ENCODE data around the gene ESRP2.

Gene ESRP2

GRCh38 chr16:68263559-68264127, 27.7 kb upstream of the ESRP2 start:
- no peak for DNase-seq (ENCODE audit: low spot score)

- no peak for DNase-seq (ENCODE audit: low spot score)
These were observed 23.3 kb upstream of the ESRP2 start for GRCh38 chr16:68259007-68259825.

- DNase-seq (ENCODE audit: low spot score), result no peak
These were observed 22.2 kb upstream of the ESRP2 start for GRCh38 chr16:68257906-68258800.

GRCh38 chr16:68257251-68257905, 21.5 kb upstream of the ESRP2 start:
- DNase-seq (ENCODE audit: low spot score), result no peak

GRCh38 chr16:68255712-68256111, 19.8 kb upstream of the ESRP2 start:
- DNase-seq (ENCODE audit: low spot score), result no peak

- no peak for DNase-seq (ENCODE audit: low spot score)
These were observed 17.8 kb upstream of the ESRP2 start for GRCh38 chr16:68253721-68254120.

GRCh38 chr16:68252383-68252782, 16.5 kb upstream of the ESRP2 start:
- DNase-seq (ENCODE audit: low spot score), result no peak

GRCh38 chr16:68251832-68252231, 15.9 kb upstream of the ESRP2 start:
- no peak for DNase-seq (ENCODE audit: low spot score)

GRCh38 chr16:68250951-68251350, 15.0 kb upstream of the ESRP2 start:
- DNase-seq (ENCODE audit: low spot score), result no peak

GRCh38 chr16:68249371-68249770, 13.4 kb upstream of the ESRP2 start:
- DNase-seq (ENCODE audit: low spot score), result no peak

- DNase-seq (ENCODE audit: low spot score), result no peak
These were observed 12.0 kb upstream of the ESRP2 start for GRCh38 chr16:68247932-68248331.

GRCh38 chr16:68247400-68247799, 11.5 kb upstream of the ESRP2 start:
- DNase-seq (ENCODE audit: low spot score), result no peak

GRCh38 chr16:68246666-68247065, 10.7 kb upstream of the ESRP2 start:
- DNase-seq (ENCODE audit: low spot score), result no peak

GRCh38 chr16:68246121-68246520, 10.2 kb upstream of the ESRP2 start:
- no peak for DNase-seq (ENCODE audit: low spot score)

- DNase-seq (ENCODE audit: low spot score), result peak; percentile 93
These were observed 9.3 kb upstream of the ESRP2 start, which contains the start of gene PLA2G15 for GRCh38 chr16:68244903-68245853. Gene PLA2G15, plus strand, starts transcription at chr16:68245373. Its CDS starts 54 bp downstream, at chr16:68245427.

GRCh38 chr16:68244481-68244902, 8.6 kb upstream of the ESRP2 start:
- no peak for DNase-seq (ENCODE audit: low spot score)

- DNase-seq (ENCODE audit: low spot score), result no peak
These were observed 7.3 kb upstream of the ESRP2 start for GRCh38 chr16:68242926-68243858.

GRCh38 chr16:68242085-68242484, 6.2 kb upstream of the ESRP2 start:
- DNase-seq (ENCODE audit: low spot score), result no peak

GRCh38 chr16:68238029-68238345, 2.1 kb upstream of the ESRP2 start:
- DNase-seq (ENCODE audit: low spot score), result no peak

All from putamen (tissue), 1 donor.